Measurements from ENCODE around the gene TRPM1.

Gene TRPM1

GRCh38 chr15:31082771-31083369 is 18.7 kb downstream of the TRPM1 start:
- no peak for DNase-seq (ENCODE audit: low read depth)

GRCh38 chr15:31081588-31082250 is 19.8 kb downstream of the TRPM1 start:
- no peak for DNase-seq (ENCODE audit: low read depth)

GRCh38 chr15:31081056-31081455 is 20.5 kb downstream of the TRPM1 start:
- no peak for DNase-seq (ENCODE audit: low read depth)

- DNase-seq (ENCODE audit: low read depth), result no peak
These were observed 20.9 kb downstream of the TRPM1 start for GRCh38 chr15:31080591-31081014.

GRCh38 chr15:31079519-31079918 is 22.0 kb downstream of the TRPM1 start:
- no peak for DNase-seq (ENCODE audit: low read depth)

- DNase-seq (ENCODE audit: low read depth), result no peak
These were observed 23.1 kb downstream of the TRPM1 start for GRCh38 chr15:31078471-31078870.

GRCh38 chr15:31077941-31078340 is 23.6 kb downstream of the TRPM1 start:
- no peak for DNase-seq (ENCODE audit: low read depth)

GRCh38 chr15:31077181-31077580 is 24.3 kb downstream of the TRPM1 start:
- no peak for DNase-seq (ENCODE audit: low read depth)

GRCh38 chr15:31074321-31074720 is 27.2 kb downstream of the TRPM1 start:
- no peak for DNase-seq (ENCODE audit: low read depth)

- no peak for DNase-seq (ENCODE audit: low read depth)
These were observed 30.7 kb downstream of the TRPM1 start for GRCh38 chr15:31070867-31071266.

GRCh38 chr15:31069360-31070000 is 32.0 kb downstream of the TRPM1 start:
- no peak for DNase-seq (ENCODE audit: low read depth)

GRCh38 chr15:31067890-31068603 is 33.5 kb downstream of the TRPM1 start:
- DNase-seq (ENCODE audit: low read depth), result no peak

- no peak for DNase-seq (ENCODE audit: low read depth)
These were observed 35.7 kb downstream of the TRPM1 start for GRCh38 chr15:31065824-31066223.

- no peak for DNase-seq (ENCODE audit: low read depth)
These were observed 38.6 kb downstream of the TRPM1 start for GRCh38 chr15:31062911-31063310.

- no peak for DNase-seq (ENCODE audit: low read depth)
These were observed 39.1 kb downstream of the TRPM1 start for GRCh38 chr15:31062310-31062847.

- no peak for DNase-seq (ENCODE audit: low read depth)
These were observed 40.9 kb downstream of the TRPM1 start for GRCh38 chr15:31060429-31061140.

GRCh38 chr15:31058236-31058962 is 43.1 kb downstream of the TRPM1 start:
- no peak for DNase-seq (ENCODE audit: low read depth)

GRCh38 chr15:31051496-31052080 is 49.9 kb downstream of the TRPM1 start:
- DNase-seq (ENCODE audit: low read depth), result no peak

- DNase-seq (ENCODE audit: low read depth), result no peak
These were observed 50.6 kb downstream of the TRPM1 start for GRCh38 chr15:31050953-31051352.

GRCh38 chr15:31049682-31050615 is 51.6 kb downstream of the TRPM1 start:
- DNase-seq (ENCODE audit: low read depth), result no peak

Measured in activated T-helper 1 cell treated with Interleukin-2 at 50 U/mL for 16 hours (primary cell).